Natural killer cell (primary cell): ENCODE results near the gene CAP1. TPM values are rescaled to one million over a fixed set of nuclear protein-coding genes. Genes with fewer than 3 reads are reported as not detected.
A peak's percentile ranks its signal among the peaks of the same experiment; 100 is the strongest.

Source experiments
- ATAC-seq, 3 donors: fragments of 150-1000 bp in 2 of 3; fragments of 200-7000 bp in 1 of 3; cut with Tn5 transposase; 1 replicate in 1 of 3; 2 replicates in 2 of 3; pipeline ENCODE4 v1.10.0; 2021; ENCODE audit warnings: mild to moderate bottlenecking in 2 of 3, moderate library complexity in 2 of 3
- DNase-seq, 2 donors: peaks; one replicate each; pipeline versions ENCODE4 v3.0.0 to v3.0.0-alpha.2; 2013 to 2021; ENCODE audit warnings: mixed read lengths in 1 of 2
- H3K27ac ChIP-seq: one replicate; pipeline ENCODE4 v1.5.1; 2013; ENCODE audit warnings: mild to moderate bottlenecking, low read length
- H3K27me3 ChIP-seq: one replicate; pipeline ENCODE4 v1.6.1; 2013; ENCODE audit warnings: low read length; ENCODE audit not compliant: control insufficient read depth, insufficient read depth
- H3K36me3 ChIP-seq: one replicate; pipeline ENCODE4 v1.6.1; 2013; ENCODE audit warnings: low read length; ENCODE audit not compliant: control insufficient read depth, insufficient read depth
- H3K4me1 ChIP-seq: one replicate; pipeline ENCODE4 v1.6.1; 2013; ENCODE audit warnings: low read length; ENCODE audit not compliant: control insufficient read depth, insufficient read depth
- H3K4me3 ChIP-seq: one replicate; pipeline ENCODE4 v1.5.1; 2013; ENCODE audit warnings: low read length
- H3K9me3 ChIP-seq: one replicate; pipeline ENCODE4 v1.6.1; 2013; ENCODE audit warnings: low read length; ENCODE audit not compliant: control insufficient read depth, insufficient read depth
- H3K27ac Mint-ChIP-seq, 2 donors: one replicate each; pipeline ENCODE4 v1.8.0; 2022; ENCODE audit warnings: mild to moderate bottlenecking in 2 of 2, mixed read lengths in 2 of 2, moderate library complexity in 1 of 2
- H3K27me3 Mint-ChIP-seq, 2 donors: one replicate each; pipeline ENCODE4 v1.8.0; 2022; ENCODE audit warnings: low read depth in 2 of 2, mixed read lengths in 2 of 2
- H3K36me3 Mint-ChIP-seq: one replicate; pipeline ENCODE4 v1.8.0; 2022; ENCODE audit warnings: mixed read lengths
- H3K4me1 Mint-ChIP-seq, 2 donors: one replicate each; pipeline ENCODE4 v1.8.0; 2022; ENCODE audit warnings: mixed read lengths in 2 of 2
- H3K4me3 Mint-ChIP-seq: one replicate; pipeline ENCODE4 v1.8.0; 2022; ENCODE audit warnings: mild to moderate bottlenecking, moderate library complexity, mixed read lengths
- H3K9me3 Mint-ChIP-seq, 2 donors: one replicate each; pipeline ENCODE4 v1.8.0; 2022; ENCODE audit warnings: mixed read lengths in 2 of 2
- WGBS: methylation state at CpG from one replicate; pipeline ENCODE4 v1.1.7; 2013; ENCODE audit warnings: missing lambda C conversion rate; ENCODE audit not compliant: insufficient coverage; 5-methylcytosine and 5-hydroxymethylcytosine counted together
- intact Hi-C: fragments of 100-400 bp; cut with micrococcal nuclease; formaldehyde crosslinking; loops from one replicate; pipeline ENCODE4 v1.14.2; 2022
- total RNA-seq, 4 donors: library from RNA; stranded (reverse); fragments of 120-200 nt in 1 of 4; gene quantifications; one replicate each; pipeline versions ENCODE4 v1.2.3 to v1.2.4, GENCODE V29; 2013 to 2022
- TF ChIP-seq, protein P1 (sequence below): fragments of 200-600 bp; IDR thresholded peaks from one replicate; pipeline ENCODE4 v1.8.0; 2022; ENCODE audit warnings: antibody characterized with exemption

The CAP1 gene
- total RNA-seq, 3 donors from 2014 or later (not counting 1 experiment from before 2014, with no cell fraction given): 482 to 541 (median 537) TPM

DNA sequence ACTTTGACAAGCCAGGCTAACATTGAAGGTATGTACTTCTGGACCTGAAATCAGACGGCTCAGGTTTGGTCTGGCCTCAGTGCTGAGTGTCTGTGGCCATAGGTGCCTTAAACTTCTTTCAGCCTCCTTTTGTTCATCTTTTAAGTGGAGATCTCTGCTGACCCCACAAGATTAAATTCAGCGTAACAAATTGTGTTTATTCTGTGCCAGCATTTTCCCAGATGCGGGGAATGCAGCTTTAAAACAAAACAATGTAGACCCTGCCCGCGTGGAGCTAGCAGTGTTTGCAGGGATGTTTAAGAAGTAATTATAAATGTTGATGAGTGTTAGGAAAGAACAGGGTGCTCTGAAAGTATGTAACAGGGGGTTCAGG is 923 bp downstream of the CAP1 start:
- intact Hi-C loops: loop anchor here (2.0 kb wide), 2 partner anchors 17 to 217 kb away; partner anchors contain the start of gene ZMPSTE24
- no peaks in the 10 kb centered on the region for H3K27me3 Mint-ChIP-seq
- Histone ChIP-seq H3K4me1 (peaks cover 79% of the 10 kb centered on the region), H3K27me3 (no peaks in the 10 kb centered on the region), H3K27ac (peak overlapping the region; percentile 98), H3K9me3 (no peaks in the 10 kb centered on the region), H3K4me3 (peak overlapping the region; percentile 99), H3K36me3 (peaks cover 15% of the 10 kb centered on the region)
- no peak for DNase-seq
- peaks cover 72 to 80% of the 10 kb centered on the region in 2 donors for H3K4me1 Mint-ChIP-seq
- H3K36me3 Mint-ChIP-seq: no peaks in the 10 kb centered on the region
- peak overlapping the region; percentile 96 to 98 for H3K27ac Mint-ChIP-seq
- H3K9me3 Mint-ChIP-seq: no peaks in the 10 kb centered on the region
- peak overlapping the region; percentile 84 for H3K4me3 Mint-ChIP-seq
- no peak for ATAC-seq
- WGBS: 16% methylated on average over 5 of the region's 5 CpGs
- TF ChIP-seq, protein P1, sequence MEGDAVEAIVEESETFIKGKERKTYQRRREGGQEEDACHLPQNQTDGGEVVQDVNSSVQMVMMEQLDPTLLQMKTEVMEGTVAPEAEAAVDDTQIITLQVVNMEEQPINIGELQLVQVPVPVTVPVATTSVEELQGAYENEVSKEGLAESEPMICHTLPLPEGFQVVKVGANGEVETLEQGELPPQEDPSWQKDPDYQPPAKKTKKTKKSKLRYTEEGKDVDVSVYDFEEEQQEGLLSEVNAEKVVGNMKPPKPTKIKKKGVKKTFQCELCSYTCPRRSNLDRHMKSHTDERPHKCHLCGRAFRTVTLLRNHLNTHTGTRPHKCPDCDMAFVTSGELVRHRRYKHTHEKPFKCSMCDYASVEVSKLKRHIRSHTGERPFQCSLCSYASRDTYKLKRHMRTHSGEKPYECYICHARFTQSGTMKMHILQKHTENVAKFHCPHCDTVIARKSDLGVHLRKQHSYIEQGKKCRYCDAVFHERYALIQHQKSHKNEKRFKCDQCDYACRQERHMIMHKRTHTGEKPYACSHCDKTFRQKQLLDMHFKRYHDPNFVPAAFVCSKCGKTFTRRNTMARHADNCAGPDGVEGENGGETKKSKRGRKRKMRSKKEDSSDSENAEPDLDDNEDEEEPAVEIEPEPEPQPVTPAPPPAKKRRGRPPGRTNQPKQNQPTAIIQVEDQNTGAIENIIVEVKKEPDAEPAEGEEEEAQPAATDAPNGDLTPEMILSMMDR: no peak

DNA sequence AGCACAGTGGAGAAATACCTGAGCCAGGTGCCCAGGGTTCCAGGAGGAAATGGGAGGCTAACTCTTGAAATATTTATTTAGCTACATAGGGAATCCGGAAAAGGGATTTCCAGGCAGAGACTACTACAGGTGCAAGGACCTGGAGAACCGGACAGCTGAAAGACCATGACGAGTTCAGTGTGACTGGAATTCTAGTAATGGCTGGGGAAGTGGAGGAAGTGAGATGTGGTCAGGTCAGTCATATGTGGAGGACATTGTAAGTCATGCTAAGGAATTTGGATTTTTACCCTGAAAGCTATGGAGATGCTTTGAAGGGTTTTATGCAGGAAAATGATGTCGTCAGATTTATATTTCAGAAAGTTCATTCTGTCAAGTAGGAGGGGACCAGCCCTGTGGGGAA is 1.8 kb downstream of the CAP1 start:
- Mint-ChIP-seq H3K4me3 (peak overlapping the region; percentile 84), H3K36me3 (no peaks in the 10 kb centered on the region), H3K27ac (peak overlapping the region; percentile 96 to 98), H3K27me3 (no peaks in the 10 kb centered on the region), H3K9me3 (no peaks in the 10 kb centered on the region), H3K4me1 (peaks cover 74 to 76% of the 10 kb centered on the region in 2 donors)
- no peak for ATAC-seq
- TF ChIP-seq, protein P1: no peak
- 48% methylated on average over 4 of the region's 4 CpGs for WGBS
- H3K9me3 ChIP-seq: no peaks in the 10 kb centered on the region
- H3K4me1 ChIP-seq: peaks cover 79% of the 10 kb centered on the region
- no peak for DNase-seq
- H3K27me3 ChIP-seq: no peaks in the 10 kb centered on the region
- peak overlapping the region; percentile 2 for H3K27ac ChIP-seq
- H3K4me3 ChIP-seq: peak overlapping the region; percentile 13
- peaks cover 15% of the 10 kb centered on the region for H3K36me3 ChIP-seq
- intact Hi-C loops: no loop called here

DNA sequence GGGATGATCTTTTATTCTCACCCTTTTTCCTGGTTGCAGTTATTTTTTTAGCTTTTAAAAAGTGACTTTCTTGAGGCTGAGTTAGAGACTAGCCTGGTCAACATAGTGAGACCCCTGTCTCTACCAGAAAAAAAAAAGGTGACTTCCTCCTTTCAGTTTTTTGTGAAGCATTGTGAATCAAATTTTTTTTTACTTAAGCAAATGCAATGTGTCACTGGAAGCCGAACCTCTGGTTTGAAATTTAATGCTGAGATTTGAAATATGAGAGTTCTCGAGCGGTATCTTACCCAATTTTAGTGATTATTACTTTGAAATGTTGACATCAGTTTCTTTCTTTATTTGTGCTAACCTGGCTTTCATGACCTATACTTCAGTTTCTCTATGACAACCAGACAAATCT is 3.6 kb downstream of the CAP1 start:
- H3K36me3 ChIP-seq: peaks cover 19% of the 10 kb centered on the region
- H3K27me3 ChIP-seq: no peaks in the 10 kb centered on the region
- TF ChIP-seq, protein P1: no peak
- Mint-ChIP-seq H3K27me3 (no peaks in the 10 kb centered on the region), H3K27ac (peak overlapping the region; percentile 96 to 98), H3K9me3 (no peaks in the 10 kb centered on the region), H3K4me3 (peak overlapping the region; percentile 85), H3K36me3 (no peaks in the 10 kb centered on the region), H3K4me1 (peaks cover 77 to 79% of the 10 kb centered on the region in 2 donors)
- 49% methylated on average over 3 of the region's 3 CpGs for whole genome bisulfite sequencing
- ATAC-seq (no peak), DNase-seq (no peak)
- H3K4me3 ChIP-seq: no peak overlapping the region
- H3K27ac ChIP-seq: no peak overlapping the region
- intact Hi-C loops: no loop called here
- peaks cover 68% of the 10 kb centered on the region for H3K4me1 ChIP-seq
- no peaks in the 10 kb centered on the region for H3K9me3 ChIP-seq

DNA sequence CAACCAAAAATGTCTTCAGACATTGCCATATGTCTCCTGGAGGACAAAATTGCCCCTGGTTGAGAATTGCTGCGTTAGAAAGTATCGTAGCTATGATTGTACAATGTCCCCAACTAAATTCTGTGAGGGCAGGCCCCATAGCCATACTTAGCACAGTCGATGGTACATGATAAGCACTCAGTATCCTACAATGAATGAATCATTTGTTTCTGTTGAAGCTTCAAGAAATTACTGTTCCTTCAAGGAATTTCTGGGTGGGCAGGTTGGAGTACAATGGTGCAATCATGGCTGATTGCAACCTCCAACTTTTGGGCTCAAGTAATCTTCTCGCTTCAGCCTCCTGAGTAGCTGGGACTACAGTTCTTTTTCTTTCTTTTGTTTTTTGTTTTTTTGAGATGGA is 4.7 kb downstream of the CAP1 start:
- WGBS: 87% methylated on average over 4 of the region's 4 CpGs
- peak overlapping the region; percentile 96 to 98 for H3K27ac Mint-ChIP-seq
- H3K27me3 Mint-ChIP-seq: no peaks in the 10 kb centered on the region
- H3K4me3 ChIP-seq: no peak overlapping the region
- H3K36me3 ChIP-seq: peaks cover 24% of the 10 kb centered on the region
- peak overlapping the region; percentile 88 for H3K4me3 Mint-ChIP-seq
- intact Hi-C loops: no loop called here
- H3K27ac ChIP-seq: no peak overlapping the region
- no peaks in the 10 kb centered on the region for H3K9me3 Mint-ChIP-seq
- H3K4me1 ChIP-seq: peaks cover 66% of the 10 kb centered on the region
- ATAC-seq (no peak), DNase-seq (no peak)
- no peaks in the 10 kb centered on the region for H3K9me3 ChIP-seq
- no peaks in the 10 kb centered on the region for H3K27me3 ChIP-seq
- TF ChIP-seq, protein P1: no peak
- H3K4me1 Mint-ChIP-seq: peaks cover 78% of the 10 kb centered on the region in 2 donors
- no peaks in the 10 kb centered on the region for H3K36me3 Mint-ChIP-seq
